Thoracic aorta (tissue), 2 donors: ENCODE data around the gene SPATA20. TPM values are rescaled to one million over a fixed set of nuclear protein-coding genes. Genes with fewer than 3 reads are reported as not detected.

Experiments used
- ATAC-seq: fragments of 150-250 bp; one replicate; pipeline ENCODE4 v1.8.0; 2017; ENCODE audit warnings: low read depth; ENCODE audit not compliant: insufficient number of reproducible peaks, low FRiP score
- DNase-seq: peaks from one replicate; pipeline ENCODE4 v3.0.0-alpha.2; 2020; ENCODE audit warnings: low spot score
- H3K27ac ChIP-seq, 2 donors: fragments of 200-600 bp; sonication (generic); 1 replicate in 1 of 2; 2 replicates in 1 of 2; pipeline ENCODE4 v1.5.1; 2016; ENCODE audit warnings: mild to moderate bottlenecking in 2 of 2, moderate library complexity in 2 of 2
- H3K27me3 ChIP-seq: fragments of 200-600 bp; sonication (generic); replicated peaks from 2 replicates; pipeline ENCODE4 v1.6.0; 2016; ENCODE audit warnings: mild to moderate bottlenecking; ENCODE audit not compliant: insufficient read depth
- H3K36me3 ChIP-seq: fragments of 200-600 bp; sonication (generic); one replicate; pipeline ENCODE4 v1.5.1; 2016
- H3K4me1 ChIP-seq, 2 donors: fragments of 200-600 bp; sonication (generic); 1 replicate in 1 of 2; 2 replicates in 1 of 2; pipeline versions ENCODE4 v1.5.1 to v1.6.0; 2016; ENCODE audit warnings: low read depth in 2 of 2, mild to moderate bottlenecking in 1 of 2; ENCODE audit not compliant: control insufficient read depth in 1 of 2
- H3K4me3 ChIP-seq: fragments of 200-600 bp; sonication (generic); 2 replicates; pipeline ENCODE4 v1.5.1; 2016; ENCODE audit warnings: mild to moderate bottlenecking
- H3K9me3 ChIP-seq: fragments of 200-600 bp; sonication (generic); 2 replicates; pipeline ENCODE4 v1.5.1; 2016
- CTCF ChIP-seq: fragments of 200-600 bp; sonication (generic); IDR thresholded peaks from one replicate; pipeline ENCODE4 v1.5.1; 2019; ENCODE audit warnings: antibody characterized with exemption
- total RNA-seq, 2 donors: library from RNA; depleted of rRNA; stranded (reverse); fragments of >200 nt; gene quantifications; one replicate each; pipeline versions ENCODE4 v1.1.0 to v1.2.3, GENCODE V29; 2016

The SPATA20 gene
- total RNA-seq, 2 donors from 2014 or later, result 82.8 to 118 TPM

GRCh38 chr17:50542795-50543774 is 3.9 kb upstream of the SPATA20 start:
- Histone ChIP-seq H3K4me1 (peaks cover 18 to 28% of the 10 kb centered on the region in 2 donors), H3K9me3 (no peaks in the 10 kb centered on the region), H3K4me3 (peak overlapping the region; percentile 91), H3K27me3 (no peaks in the 10 kb centered on the region), H3K27ac (no peak overlapping the region), H3K36me3 (no peaks in the 10 kb centered on the region)
- no peak for ATAC-seq
- TF ChIP-seq CTCF, result no peak
- DNase-seq, result no peak

DNA sequence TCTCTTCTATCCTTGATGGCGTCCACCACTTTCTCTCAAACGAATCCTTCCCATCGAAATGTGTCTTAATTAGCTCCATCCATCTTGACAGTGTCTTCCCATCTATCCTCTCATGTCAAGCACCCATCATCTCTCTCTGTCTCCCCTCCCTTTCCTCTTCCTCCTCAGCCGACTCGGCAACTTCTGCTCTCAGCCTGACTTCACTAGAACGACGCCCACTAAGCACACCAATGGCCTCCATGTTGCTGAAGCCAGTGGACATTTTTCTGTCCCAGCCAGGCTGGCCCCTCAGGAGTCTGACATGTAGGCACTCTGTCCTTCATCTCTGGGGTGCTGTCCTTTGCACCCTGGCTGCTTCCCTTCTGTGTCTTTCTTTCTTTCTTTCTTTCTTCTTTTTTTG is 2.5 kb upstream of the SPATA20 start:
- DNase-seq (no peak), ATAC-seq (no peak)
- Histone ChIP-seq H3K4me3 (no peak overlapping the region), H3K27me3 (no peaks in the 10 kb centered on the region), H3K4me1 (peaks cover 18 to 28% of the 10 kb centered on the region in 2 donors), H3K36me3 (no peaks in the 10 kb centered on the region), H3K27ac (no peak overlapping the region), H3K9me3 (no peaks in the 10 kb centered on the region)
- TF ChIP-seq CTCF, result no peak

- Histone ChIP-seq H3K27ac (no peak overlapping the region), H3K9me3 (no peaks in the 10 kb centered on the region), H3K4me3 (no peak overlapping the region), H3K4me1 (peaks cover 18 to 28% of the 10 kb centered on the region in 2 donors), H3K36me3 (no peaks in the 10 kb centered on the region), H3K27me3 (no peaks in the 10 kb centered on the region)
- ATAC-seq (no peak), DNase-seq (no peak)
- TF ChIP-seq CTCF, result no peak
Observed at GRCh38 chr17:50545311-50545710, 1.7 kb upstream of the SPATA20 start.

DNA sequence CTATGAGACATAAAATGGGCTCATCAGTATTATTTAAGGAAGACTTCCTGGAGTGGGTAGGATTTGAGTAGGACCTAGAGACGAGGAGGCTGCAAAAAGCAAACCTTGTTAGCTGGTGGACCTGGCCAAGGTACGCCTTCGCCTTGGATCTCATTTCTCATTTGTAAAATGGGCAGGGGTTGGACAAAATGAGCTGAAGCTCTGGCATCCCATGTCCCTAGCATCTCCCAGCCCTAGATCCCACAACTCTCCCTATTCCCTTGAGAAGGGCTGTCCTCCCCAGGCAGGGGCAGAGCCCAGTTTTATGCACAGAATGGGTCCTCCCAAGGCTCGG is 306 bp upstream of the SPATA20 start:
- H3K4me3 ChIP-seq, result peak overlapping the region; percentile 87
- no peaks in the 10 kb centered on the region for H3K27me3 ChIP-seq
- H3K36me3 ChIP-seq, result no peaks in the 10 kb centered on the region
- H3K4me1 ChIP-seq, result peaks cover 15 to 22% of the 10 kb centered on the region in 2 donors
- TF ChIP-seq CTCF, result no peak
- H3K27ac ChIP-seq, result peak overlapping the region in 1 of 2 donors; percentile 71
- DNase-seq (no peak), ATAC-seq (no peak)
- no peaks in the 10 kb centered on the region for H3K9me3 ChIP-seq

GRCh38 chr17:50547736-50548083 is 736 bp downstream of the SPATA20 start:
- H3K27me3 ChIP-seq, result no peaks in the 10 kb centered on the region
- ATAC-seq (no peak), DNase-seq (no peak)
- H3K9me3 ChIP-seq, result no peaks in the 10 kb centered on the region
- H3K27ac ChIP-seq, result peak overlapping the region; percentile 30 to 71
- H3K4me1 ChIP-seq, result peaks cover 10 to 16% of the 10 kb centered on the region in 2 donors
- TF ChIP-seq CTCF, result no peak
- H3K36me3 ChIP-seq, result no peaks in the 10 kb centered on the region
- peak overlapping the region; percentile 87 for H3K4me3 ChIP-seq
